Kidney epithelial cell (primary cell): ENCODE results near the gene SEMA5A. TPM values are rescaled to one million over a fixed set of nuclear protein-coding genes. Genes with fewer than 3 reads are reported as not detected.

Source experiments
- DNase-seq: peaks from one replicate; pipeline ENCODE4 v3.0.0-alpha.2; 2010; ENCODE audit warnings: low read depth
- H3K27me3 ChIP-seq: 2 replicates; pipeline ENCODE4 v1.6.0; 2011; ENCODE audit warnings: low read length; ENCODE audit not compliant: control insufficient read depth, insufficient read depth
- H3K36me3 ChIP-seq: 2 replicates; pipeline ENCODE4 v1.5.1; 2011; ENCODE audit warnings: low read length; ENCODE audit not compliant: control insufficient read depth, insufficient read depth
- H3K4me3 ChIP-seq: 2 replicates; pipeline ENCODE4 v1.5.1; 2011; ENCODE audit warnings: low read depth, mild to moderate bottlenecking, control low read depth, low read length
- CTCF ChIP-seq: IDR thresholded peaks from 2 replicates; pipeline ENCODE4 v1.5.1; 2011; ENCODE audit warnings: mild to moderate bottlenecking, moderate library complexity, low read length, control low read depth, inconsistent platforms; ENCODE audit not compliant: insufficient read depth, poor library complexity, severe bottlenecking
- total RNA-seq: library from RNA; depleted of rRNA; stranded (reverse); fragments of >200 nt; gene quantifications from 2 replicates; pipeline ENCODE4 v1.2.3, GENCODE V29; 2015

Gene SEMA5A
- total RNA-seq, 1 donor from 2014 or later, result 4.7 TPM

DNA sequence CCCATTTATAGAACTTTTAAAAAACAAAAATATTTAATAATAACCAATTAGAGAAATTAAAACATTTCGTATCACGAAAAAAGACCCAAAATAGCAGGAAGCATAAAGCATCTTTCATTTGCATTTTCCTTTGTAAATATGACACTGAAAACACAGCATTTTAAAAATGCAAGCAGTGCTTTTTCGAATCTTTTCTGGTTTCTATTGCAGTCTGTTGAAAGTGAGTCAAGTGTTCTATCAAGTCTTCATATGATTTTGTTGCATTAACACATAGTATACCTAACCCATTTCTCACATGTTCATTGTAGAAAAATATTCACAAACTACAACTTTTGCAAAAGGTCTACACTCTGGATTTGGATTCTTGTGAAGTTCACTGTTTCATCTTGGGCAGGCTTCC is 198.8 kb downstream of the SEMA5A start:
- TF ChIP-seq CTCF, result no peak
- H3K27me3 ChIP-seq, result no peaks in the 10 kb centered on the region
- no peaks in the 10 kb centered on the region for H3K36me3 ChIP-seq
- no peak for DNase-seq
- H3K4me3 ChIP-seq, result no peak overlapping the region

DNA sequence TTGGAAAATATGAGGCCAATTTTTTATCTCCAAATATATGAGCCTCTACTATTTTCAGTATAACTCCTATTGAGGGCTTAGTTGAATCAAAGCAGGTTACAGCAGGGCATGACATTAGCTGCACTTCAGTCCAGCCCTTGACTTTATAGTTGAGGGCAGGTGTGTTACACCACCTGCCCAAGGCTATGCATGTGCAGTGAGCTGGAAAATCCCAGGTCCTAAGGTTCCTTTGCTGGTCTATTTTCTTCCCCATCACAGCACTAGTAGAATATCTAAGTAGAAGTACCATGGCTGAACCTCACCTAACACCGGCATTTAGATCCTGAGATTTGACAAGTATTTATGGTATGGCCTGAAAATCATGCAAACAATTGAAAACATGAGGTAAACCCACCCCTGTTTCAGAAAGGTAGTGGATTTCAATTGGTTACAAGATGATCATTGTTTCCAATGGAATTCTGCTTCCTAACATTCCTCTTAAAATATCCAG is 201.1 kb downstream of the SEMA5A start:
- Histone ChIP-seq H3K4me3 (no peak overlapping the region), H3K27me3 (no peaks in the 10 kb centered on the region), H3K36me3 (no peaks in the 10 kb centered on the region)
- DNase-seq, result no peak
- no peak for TF ChIP-seq CTCF

- TF ChIP-seq CTCF, result no peak
- H3K36me3 ChIP-seq, result no peaks in the 10 kb centered on the region
- no peak for DNase-seq
Measured at GRCh38 chr5:9343146-9343850, 202.6 kb downstream of the SEMA5A start.

GRCh38 chr5:9342161-9342787 is 203.6 kb downstream of the SEMA5A start:
- TF ChIP-seq CTCF, result no peak
- Histone ChIP-seq H3K36me3 (no peaks in the 10 kb centered on the region), H3K4me3 (no peak overlapping the region)

More at GRCh38 chr5:9343146-9343850, 202.6 kb downstream of the SEMA5A start:
- Histone ChIP-seq H3K27me3 (no peaks in the 10 kb centered on the region), H3K4me3 (no peak overlapping the region)

GRCh38 chr5:9340085-9340484 is 205.8 kb downstream of the SEMA5A start:
- no peak for DNase-seq
- Histone ChIP-seq H3K4me3 (no peak overlapping the region), H3K36me3 (no peaks in the 10 kb centered on the region), H3K27me3 (no peaks in the 10 kb centered on the region)
- no peak for TF ChIP-seq CTCF

More at GRCh38 chr5:9342161-9342787, 203.6 kb downstream of the SEMA5A start:
- no peaks in the 10 kb centered on the region for H3K27me3 ChIP-seq
- no peak for DNase-seq
